ENCODE measurements around the gene CHTF18. TPM values are rescaled to one million over a fixed set of nuclear protein-coding genes. Genes with fewer than 3 reads are reported as not detected.
A peak's percentile ranks its signal among the peaks of the same experiment; 100 is the strongest.

Gene CHTF18
- total and polyA plus RNA-seq, 9 donors, result 0.32 to 25.5 (median 18.7) TPM

DNA sequence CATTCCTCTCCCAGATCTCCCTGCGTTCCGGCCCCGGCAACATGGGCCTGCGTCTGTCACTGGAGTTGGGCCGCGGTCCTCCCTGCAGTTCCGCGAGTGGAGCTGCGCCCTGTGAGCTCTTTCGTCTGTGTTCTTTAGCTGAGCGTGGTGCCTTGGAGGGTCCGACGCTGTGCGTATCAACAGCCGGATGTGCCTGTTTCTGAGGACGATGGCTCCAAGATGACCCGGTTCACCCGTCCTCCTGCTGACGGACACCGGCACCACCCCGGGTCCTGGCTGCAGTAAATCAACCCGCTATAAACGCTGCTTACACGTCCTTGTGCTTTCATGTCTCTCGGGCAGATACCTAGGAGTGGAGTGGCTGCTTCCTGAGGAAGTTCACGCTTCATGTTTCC is 56.9 kb downstream of the CHTF18 start:
- WGBS, 3 donors, result 53 to 65% (median 57%) methylated on average over 26 of the region's 26 CpGs
- no peak for DNase-seq
- no peak overlapping the region for H3K27ac ChIP-seq
- H3K9me3 ChIP-seq, result no peaks in the 10 kb centered on the region
- no peaks in the 10 kb centered on the region for H3K4me1 ChIP-seq (ENCODE audit: insufficient read depth)
- H3K4me3 ChIP-seq, result no peak overlapping the region
- TF ChIP-seq, protein P1, sequence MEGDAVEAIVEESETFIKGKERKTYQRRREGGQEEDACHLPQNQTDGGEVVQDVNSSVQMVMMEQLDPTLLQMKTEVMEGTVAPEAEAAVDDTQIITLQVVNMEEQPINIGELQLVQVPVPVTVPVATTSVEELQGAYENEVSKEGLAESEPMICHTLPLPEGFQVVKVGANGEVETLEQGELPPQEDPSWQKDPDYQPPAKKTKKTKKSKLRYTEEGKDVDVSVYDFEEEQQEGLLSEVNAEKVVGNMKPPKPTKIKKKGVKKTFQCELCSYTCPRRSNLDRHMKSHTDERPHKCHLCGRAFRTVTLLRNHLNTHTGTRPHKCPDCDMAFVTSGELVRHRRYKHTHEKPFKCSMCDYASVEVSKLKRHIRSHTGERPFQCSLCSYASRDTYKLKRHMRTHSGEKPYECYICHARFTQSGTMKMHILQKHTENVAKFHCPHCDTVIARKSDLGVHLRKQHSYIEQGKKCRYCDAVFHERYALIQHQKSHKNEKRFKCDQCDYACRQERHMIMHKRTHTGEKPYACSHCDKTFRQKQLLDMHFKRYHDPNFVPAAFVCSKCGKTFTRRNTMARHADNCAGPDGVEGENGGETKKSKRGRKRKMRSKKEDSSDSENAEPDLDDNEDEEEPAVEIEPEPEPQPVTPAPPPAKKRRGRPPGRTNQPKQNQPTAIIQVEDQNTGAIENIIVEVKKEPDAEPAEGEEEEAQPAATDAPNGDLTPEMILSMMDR (IDR thresholded peaks at IDR 0.05), result no peak
- TF ChIP-seq POLR2A (IDR thresholded peaks at IDR 0.05) (no peak), EP300 (IDR thresholded peaks at IDR 0.05) (no peak)
- intact Hi-C loops (cut with DNase I), result no loop called here
- H3K36me3 ChIP-seq, result no peaks in the 10 kb centered on the region
- H3K27me3 ChIP-seq, result no peaks in the 10 kb centered on the region

DNA sequence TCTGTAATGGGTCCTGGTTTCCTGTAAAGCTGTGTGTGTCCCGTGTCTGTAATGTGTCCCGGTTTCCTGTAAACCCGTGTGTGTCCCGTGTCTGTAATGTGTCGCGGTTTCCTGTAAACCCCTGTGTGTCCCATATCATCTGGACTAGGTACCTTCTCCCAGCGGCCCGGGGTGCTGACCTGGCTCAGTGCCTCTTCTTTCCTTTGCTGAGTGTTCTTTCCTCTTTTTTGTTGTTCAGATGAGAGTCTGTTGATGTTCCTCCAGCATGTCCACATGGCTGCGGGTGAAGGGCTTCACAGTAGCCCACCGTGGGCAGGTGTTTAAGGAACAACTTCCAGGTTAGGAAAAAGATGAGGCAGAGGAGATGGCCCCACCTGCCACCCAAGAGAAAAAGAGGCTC is 58.7 kb downstream of the CHTF18 start:
- Histone ChIP-seq H3K4me3 (no peak overlapping the region), H3K9me3 (no peaks in the 10 kb centered on the region), H3K27me3 (no peaks in the 10 kb centered on the region), H3K27ac (no peak overlapping the region), H3K4me1 (ENCODE audit: insufficient read depth) (no peaks in the 10 kb centered on the region), H3K36me3 (no peaks in the 10 kb centered on the region)
- WGBS, 3 donors, result 88 to 94% (median 89%) methylated on average over 10 of the region's 10 CpGs
- intact Hi-C loops (cut with DNase I), result no loop called here
- no peak for DNase-seq
- TF ChIP-seq, protein P1 (IDR thresholded peaks at IDR 0.05), result no peak
- TF ChIP-seq POLR2A (IDR thresholded peaks at IDR 0.05), result no peak

MicroRNAs within 50 kb of the gene (microRNA counts, 767-probe panel; counts per million panel counts)
- 530 counts per million, percentile 78 among the panel's probes with 10 or more counts for microRNA hsa-miR-662

Small RNA genes lying within 50 kb of the gene (microRNA-seq; reads per million reads assigned to microRNA genes)
- gene MIR662, result 0 reads per million in 3 donors

Small RNA genes lying within 50 kb of the gene (small RNA-seq; reads per million reads assigned to genes)
- gene MIR662, result not detected

Other genes starting within 250 kb of the CHTF18 start
- gene PRR35, start 228.2 kb upstream of the CHTF18 start, total RNA-seq, result not detected
- gene PRR35, start 228.2 kb upstream of the CHTF18 start, polyA plus RNA-seq, result not detected
- gene NHLRC4, start 221.6 kb upstream of the CHTF18 start, total RNA-seq, result 10 to 100 TPM in 1 of 7 donors, 1 to 10 TPM in 6; 3.2 to 15.4 (median 5.0) TPM
- gene NHLRC4, start 221.6 kb upstream of the CHTF18 start, polyA plus RNA-seq, result 1 to 10 TPM in 1 of 2 donors, under 1 TPM in 1; 0.53 to 5.9 TPM
- 10 to 100 TPM; 24.1 to 47.7 (median 39.8) TPM for gene PIGQ, start 218.7 kb upstream of the CHTF18 start, total RNA-seq
- gene PIGQ, start 218.7 kb upstream of the CHTF18 start, polyA plus RNA-seq, result 10 to 100 TPM in 1 of 2 donors, 1 to 10 TPM in 1; 4.3 to 36.3 TPM
- 10 to 100 TPM; 11.7 to 24.1 (median 21.4) TPM for gene RAB40C, start 198.6 kb upstream of the CHTF18 start, total RNA-seq
- 10 to 100 TPM in 1 of 2 donors, 1 to 10 TPM in 1; 1.9 to 21.0 TPM for gene RAB40C, start 198.6 kb upstream of the CHTF18 start, polyA plus RNA-seq
- 1 to 10 TPM in 5 of 7 donors, under 1 TPM in 2; 0.57 to 2.6 (median 1.3) TPM for gene WFIKKN1, start 157.6 kb upstream of the CHTF18 start, total RNA-seq
- under 1 TPM; 0.10 to 0.59 TPM for gene WFIKKN1, start 157.6 kb upstream of the CHTF18 start, polyA plus RNA-seq
- gene METTL26, start 152.3 kb upstream of the CHTF18 start, total RNA-seq, result 100 to 1,000 TPM in 2 of 7 donors, 10 to 100 TPM in 5; 61.8 to 139 (median 75.9) TPM
- 100 to 1,000 TPM in 1 of 2 donors, 10 to 100 TPM in 1; 12.2 to 113 TPM for gene METTL26, start 152.3 kb upstream of the CHTF18 start, polyA plus RNA-seq
- 10 to 100 TPM; 21.5 to 42.3 (median 31.3) TPM for gene MCRIP2, start 146.8 kb upstream of the CHTF18 start, total RNA-seq
- 10 to 100 TPM in 1 of 2 donors, under 1 TPM in 1; 0.98 to 22.9 TPM for gene MCRIP2, start 146.8 kb upstream of the CHTF18 start, polyA plus RNA-seq
- 10 to 100 TPM; 22.4 to 58.2 (median 45.1) TPM for gene WDR90, start 139.3 kb upstream of the CHTF18 start, total RNA-seq
- gene WDR90, start 139.3 kb upstream of the CHTF18 start, polyA plus RNA-seq, result 10 to 100 TPM in 1 of 2 donors, 1 to 10 TPM in 1; 1.4 to 34.9 TPM
- gene RHOT2, start 120.5 kb upstream of the CHTF18 start, total RNA-seq, result 100 to 1,000 TPM in 1 of 7 donors, 10 to 100 TPM in 6; 44.6 to 100 (median 80.6) TPM
- gene RHOT2, start 120.5 kb upstream of the CHTF18 start, polyA plus RNA-seq, result 10 to 100 TPM; 11.6 to 96.6 TPM
- gene RHBDL1, start 112.9 kb upstream of the CHTF18 start, total RNA-seq, result 1 to 10 TPM in 6 of 7 donors, under 1 TPM in 1; 0.50 to 4.3 (median 1.4) TPM
- gene RHBDL1, start 112.9 kb upstream of the CHTF18 start, polyA plus RNA-seq, result under 1 TPM in 1 of 2 donors, not detected in 1; 0.80 TPM
- 100 to 1,000 TPM in 4 of 7 donors, 10 to 100 TPM in 3; 72.3 to 115 (median 102) TPM for gene STUB1, start 108.2 kb upstream of the CHTF18 start, total RNA-seq
- 100 to 1,000 TPM in 1 of 2 donors, 10 to 100 TPM in 1; 20.1 to 107 TPM for gene STUB1, start 108.2 kb upstream of the CHTF18 start, polyA plus RNA-seq
- gene JMJD8, start 104.3 kb upstream of the CHTF18 start, total RNA-seq, result 10 to 100 TPM; 36.6 to 73.9 (median 64.0) TPM
- gene JMJD8, start 104.3 kb upstream of the CHTF18 start, polyA plus RNA-seq, result 10 to 100 TPM; 10.2 to 53.8 TPM
- gene WDR24, start 98.2 kb upstream of the CHTF18 start, total RNA-seq, result 10 to 100 TPM in 6 of 7 donors, 1 to 10 TPM in 1; 8.4 to 17.3 (median 13.4) TPM
- 10 to 100 TPM in 1 of 2 donors, under 1 TPM in 1; 0.42 to 10.3 TPM for gene WDR24, start 98.2 kb upstream of the CHTF18 start, polyA plus RNA-seq
- gene FBXL16, start 82.8 kb upstream of the CHTF18 start, total RNA-seq, result 1 to 10 TPM in 4 of 7 donors, under 1 TPM in 2, not detected in 1; 0.48 to 2.5 (median 1.4) TPM
- gene FBXL16, start 82.8 kb upstream of the CHTF18 start, polyA plus RNA-seq, result under 1 TPM; 0.22 to 0.25 TPM
- 10 to 100 TPM in 5 of 7 donors, 1 to 10 TPM in 2; 4.0 to 57.1 (median 15.7) TPM for gene METRN, start 73.5 kb upstream of the CHTF18 start, total RNA-seq
- 1 to 10 TPM in 1 of 2 donors, under 1 TPM in 1; 0.40 to 5.6 TPM for gene METRN, start 73.5 kb upstream of the CHTF18 start, polyA plus RNA-seq
- gene ANTKMT, start 67.5 kb upstream of the CHTF18 start, total RNA-seq, result 10 to 100 TPM; 15.9 to 43.9 (median 26.0) TPM
- 10 to 100 TPM in 1 of 2 donors, not detected in 1; 13.2 TPM for gene ANTKMT, start 67.5 kb upstream of the CHTF18 start, polyA plus RNA-seq
- 10 to 100 TPM in 1 of 7 donors, 1 to 10 TPM in 4, under 1 TPM in 1, not detected in 1; 0.40 to 44.3 (median 4.7) TPM for gene CCDC78, start 62.2 kb upstream of the CHTF18 start, total RNA-seq
- under 1 TPM in 1 of 2 donors, not detected in 1; 0.41 TPM for gene CCDC78, start 62.2 kb upstream of the CHTF18 start, polyA plus RNA-seq
- 10 to 100 TPM in 1 of 7 donors, 1 to 10 TPM in 6; 2.6 to 25.7 (median 3.6) TPM for gene HAGHL, start 61.5 kb upstream of the CHTF18 start, total RNA-seq
- gene HAGHL, start 61.5 kb upstream of the CHTF18 start, polyA plus RNA-seq, result 1 to 10 TPM in 1 of 2 donors, not detected in 1; 2.6 TPM
- gene CIAO3, start 47.6 kb upstream of the CHTF18 start, total RNA-seq, result 10 to 100 TPM; 20.8 to 32.5 (median 22.2) TPM
- 10 to 100 TPM in 1 of 2 donors, 1 to 10 TPM in 1; 8.5 to 18.0 TPM for gene CIAO3, start 47.6 kb upstream of the CHTF18 start, polyA plus RNA-seq
- 100 to 1,000 TPM in 1 of 7 donors, 10 to 100 TPM in 3, 1 to 10 TPM in 2, under 1 TPM in 1; 0.40 to 314 (median 13.6) TPM for gene MSLN, start 27.9 kb upstream of the CHTF18 start, total RNA-seq
- 1 to 10 TPM; 1.5 to 1.9 TPM for gene MSLN, start 27.9 kb upstream of the CHTF18 start, polyA plus RNA-seq
- 10 to 100 TPM; 11.1 to 18.6 (median 16.1) TPM for gene RPUSD1, start 239 bp upstream of the CHTF18 start, total RNA-seq
- gene RPUSD1, start 239 bp upstream of the CHTF18 start, polyA plus RNA-seq, result 10 to 100 TPM in 1 of 2 donors, not detected in 1; 13.1 TPM
- not detected for gene GNG13, start 12.1 kb downstream of the CHTF18 start, total RNA-seq
- gene GNG13, start 12.1 kb downstream of the CHTF18 start, polyA plus RNA-seq, result not detected
- gene LMF1, start 182.4 kb downstream of the CHTF18 start, total RNA-seq, result 10 to 100 TPM; 18.7 to 31.9 (median 23.8) TPM
- 10 to 100 TPM in 1 of 2 donors, 1 to 10 TPM in 1; 7.8 to 17.8 TPM for gene LMF1, start 182.4 kb downstream of the CHTF18 start, polyA plus RNA-seq
- gene SOX8, start 193.2 kb downstream of the CHTF18 start, total RNA-seq, result under 1 TPM; 0.08 to 0.48 (median 0.32) TPM
- under 1 TPM; 0.25 to 0.52 TPM for gene SOX8, start 193.2 kb downstream of the CHTF18 start, polyA plus RNA-seq